AG09319 (cell line): Measurements from ENCODE around the gene NATD1.

Experiments
- DNase-seq: peaks from one replicate; pipeline ENCODE4 v3.0.0-alpha.2; 2010; ENCODE audit warnings: low read depth; ENCODE audit errors: extremely low read depth
- CTCF ChIP-seq: IDR thresholded peaks from 2 replicates; pipeline ENCODE4 v1.5.1; 2011; ENCODE audit warnings: low read depth, mild to moderate bottlenecking, inconsistent platforms, low read length, moderate library complexity

The NATD1 gene

GRCh38 chr17:21211825-21212479 is 41.3 kb downstream of the NATD1 start:
- TF ChIP-seq CTCF: no peak
- no peak for DNase-seq

DNA sequence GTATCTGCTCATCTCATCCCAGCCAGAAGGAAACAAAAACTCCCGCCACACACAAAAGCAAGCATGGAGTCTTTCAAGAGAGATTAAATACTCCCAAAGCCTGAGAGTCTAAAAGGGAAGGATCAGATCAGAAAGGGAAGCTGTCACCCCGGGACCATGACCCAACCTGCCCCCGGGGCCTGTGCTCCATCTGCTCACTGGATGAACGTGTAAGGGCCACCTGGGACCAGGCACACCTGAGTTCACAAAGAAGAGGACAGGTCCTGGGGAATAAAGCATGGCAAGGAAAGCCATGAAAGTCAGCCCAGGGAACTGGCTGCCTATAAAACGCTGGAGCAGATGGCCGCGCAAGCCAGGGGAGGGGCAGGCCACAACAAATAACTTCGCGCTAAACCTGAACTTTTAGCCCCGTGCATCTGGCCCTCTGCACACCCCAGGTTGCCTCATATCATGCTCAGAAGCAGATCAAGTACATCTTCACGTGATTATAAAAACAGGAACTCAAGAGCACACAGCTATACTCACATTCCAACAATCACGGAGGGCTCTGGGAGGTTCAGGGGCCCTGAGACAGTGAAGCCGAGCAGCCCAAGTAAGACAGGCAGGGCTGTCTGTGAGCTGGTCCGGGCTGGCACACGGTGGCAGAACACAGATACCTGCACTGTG is 42.7 kb downstream of the NATD1 start:
- no peak for DNase-seq
- TF ChIP-seq CTCF: no peak

DNA sequence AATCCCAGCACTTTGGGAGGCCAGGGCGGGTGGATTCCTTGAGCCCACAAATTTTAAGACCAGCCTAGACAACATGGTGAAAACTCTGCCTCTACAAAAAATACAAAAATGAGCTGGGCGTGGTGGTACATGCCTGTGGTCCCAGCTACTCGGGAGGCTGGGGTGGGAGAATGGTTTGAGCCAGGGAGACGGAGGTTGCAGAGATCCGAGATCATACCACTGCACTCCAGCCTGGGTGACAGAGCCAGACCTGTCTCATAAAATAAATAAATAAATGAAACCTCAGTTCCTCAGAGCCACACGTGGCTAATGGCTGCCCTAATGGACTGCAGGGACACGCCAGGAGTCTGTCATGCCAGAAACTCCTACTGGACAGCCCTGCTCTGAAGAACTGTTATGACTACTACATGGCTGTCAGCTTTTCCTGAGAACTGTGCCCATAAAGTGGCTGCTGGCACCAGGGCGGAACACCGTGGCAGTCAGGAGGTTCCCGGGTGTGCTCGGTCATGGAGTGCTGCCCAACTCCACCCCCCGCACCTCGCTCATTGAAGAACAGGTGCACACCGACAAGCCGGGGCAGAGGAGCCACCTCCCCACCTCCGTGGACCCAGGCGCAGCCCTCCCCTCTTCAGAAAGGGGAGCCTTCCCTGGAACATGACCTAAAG is 43.6 kb downstream of the NATD1 start:
- DNase-seq: no peak
- no peak for TF ChIP-seq CTCF

DNA sequence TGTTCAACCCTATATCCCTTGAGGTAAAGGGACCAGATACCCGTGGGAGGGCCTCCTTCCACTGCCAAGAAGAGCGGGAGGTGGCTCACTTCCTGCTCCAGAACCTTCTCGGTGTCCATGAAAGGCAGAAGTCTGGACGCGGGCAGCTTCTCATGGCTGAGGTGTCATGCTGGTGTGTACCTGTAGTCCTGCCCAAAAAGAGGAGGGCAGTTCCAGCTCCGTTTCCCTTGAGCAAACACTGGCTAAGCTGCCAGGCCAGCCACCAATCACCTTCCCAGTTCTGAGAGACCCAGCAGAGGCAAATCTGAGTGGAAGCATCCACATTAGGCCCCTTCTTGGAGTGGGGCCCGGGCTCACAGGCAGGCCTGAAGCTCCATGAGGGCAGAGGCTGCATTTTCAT is 44.9 kb downstream of the NATD1 start:
- TF ChIP-seq CTCF: no peak
- DNase-seq: no peak

DNA sequence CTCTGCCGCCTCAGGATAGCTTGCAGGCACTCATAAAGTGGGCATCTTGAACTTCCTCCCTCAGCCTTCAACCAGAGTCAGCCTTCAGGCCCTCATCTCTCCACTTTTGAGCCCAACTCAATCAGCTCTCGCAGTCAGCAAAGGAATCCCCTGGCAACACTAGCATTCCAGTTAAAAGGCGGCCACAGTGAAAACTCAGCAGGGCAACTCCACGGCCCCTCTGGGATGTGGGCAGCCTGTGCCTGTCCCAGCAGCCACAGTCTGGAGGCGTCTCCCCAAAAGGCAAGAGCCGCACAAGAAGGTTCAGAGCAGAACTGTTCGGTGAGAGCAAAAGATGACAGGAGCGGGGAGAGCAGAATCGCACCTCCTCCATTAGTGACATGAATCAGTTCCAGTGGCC is 48.3 kb downstream of the NATD1 start:
- no peak for DNase-seq
- TF ChIP-seq CTCF: no peak

DNA sequence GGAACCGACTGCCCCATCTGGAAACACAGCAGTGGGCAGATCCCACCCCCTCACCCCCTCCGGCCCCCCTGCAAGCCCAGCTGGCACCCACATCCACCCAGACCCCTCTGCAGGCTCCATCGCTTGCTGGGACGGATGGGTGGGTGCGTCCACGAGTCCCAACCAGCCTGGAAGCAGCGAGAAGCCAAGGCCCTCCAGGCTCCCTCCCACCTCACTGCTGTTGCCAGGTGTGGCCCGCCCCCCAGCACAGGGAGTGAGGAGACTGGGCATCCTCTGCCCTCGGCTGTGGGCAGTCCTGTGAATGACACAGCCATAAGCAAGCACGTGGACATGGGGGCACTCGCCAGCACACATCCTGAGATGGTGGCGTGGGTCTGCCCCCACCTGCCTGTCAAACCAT is 50.7 kb downstream of the NATD1 start:
- DNase-seq: no peak
- TF ChIP-seq CTCF: no peak

DNA sequence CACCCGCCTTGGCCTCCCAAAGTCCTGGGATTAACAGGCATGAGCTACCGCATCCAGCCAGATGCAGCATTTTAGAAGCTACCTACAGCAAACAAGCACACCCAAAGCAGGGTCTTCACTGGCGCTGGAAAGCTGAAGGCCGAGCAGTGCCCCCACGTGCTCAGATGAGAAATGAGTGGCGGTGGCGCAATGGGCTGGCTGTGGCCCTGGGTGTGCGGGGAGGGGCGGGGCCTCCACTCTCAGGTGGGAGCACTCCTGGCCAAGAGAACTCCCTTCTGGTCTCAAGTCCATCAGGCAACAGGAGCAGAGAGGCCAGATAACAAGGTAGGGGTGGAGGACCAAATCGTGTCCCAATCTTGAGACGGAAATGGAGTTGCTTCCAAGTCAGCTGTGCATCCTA is 51.3 kb downstream of the NATD1 start:
- no peak for TF ChIP-seq CTCF
- DNase-seq: no peak
